GM21576 (cell line): ENCODE measurements around the gene STK16.
A peak's percentile ranks its signal among the peaks of the same experiment; 100 is the strongest.
"Not testable (repeated sequence)": the region's sequence is repeated elsewhere in the genome, so short reads cannot be mapped to it uniquely, and the experiment has no call there.

Experiments
- ATAC-seq: cut with Tn5 transposase; IDR thresholded peaks from one replicate; pipeline ENCODE4 v1.9.1; 2021; ENCODE audit warnings: mild to moderate bottlenecking, moderate library complexity; ENCODE audit not compliant: unreplicated experiment

STK16 gene, protein sequence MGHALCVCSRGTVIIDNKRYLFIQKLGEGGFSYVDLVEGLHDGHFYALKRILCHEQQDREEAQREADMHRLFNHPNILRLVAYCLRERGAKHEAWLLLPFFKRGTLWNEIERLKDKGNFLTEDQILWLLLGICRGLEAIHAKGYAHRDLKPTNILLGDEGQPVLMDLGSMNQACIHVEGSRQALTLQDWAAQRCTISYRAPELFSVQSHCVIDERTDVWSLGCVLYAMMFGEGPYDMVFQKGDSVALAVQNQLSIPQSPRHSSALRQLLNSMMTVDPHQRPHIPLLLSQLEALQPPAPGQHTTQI

DNA sequence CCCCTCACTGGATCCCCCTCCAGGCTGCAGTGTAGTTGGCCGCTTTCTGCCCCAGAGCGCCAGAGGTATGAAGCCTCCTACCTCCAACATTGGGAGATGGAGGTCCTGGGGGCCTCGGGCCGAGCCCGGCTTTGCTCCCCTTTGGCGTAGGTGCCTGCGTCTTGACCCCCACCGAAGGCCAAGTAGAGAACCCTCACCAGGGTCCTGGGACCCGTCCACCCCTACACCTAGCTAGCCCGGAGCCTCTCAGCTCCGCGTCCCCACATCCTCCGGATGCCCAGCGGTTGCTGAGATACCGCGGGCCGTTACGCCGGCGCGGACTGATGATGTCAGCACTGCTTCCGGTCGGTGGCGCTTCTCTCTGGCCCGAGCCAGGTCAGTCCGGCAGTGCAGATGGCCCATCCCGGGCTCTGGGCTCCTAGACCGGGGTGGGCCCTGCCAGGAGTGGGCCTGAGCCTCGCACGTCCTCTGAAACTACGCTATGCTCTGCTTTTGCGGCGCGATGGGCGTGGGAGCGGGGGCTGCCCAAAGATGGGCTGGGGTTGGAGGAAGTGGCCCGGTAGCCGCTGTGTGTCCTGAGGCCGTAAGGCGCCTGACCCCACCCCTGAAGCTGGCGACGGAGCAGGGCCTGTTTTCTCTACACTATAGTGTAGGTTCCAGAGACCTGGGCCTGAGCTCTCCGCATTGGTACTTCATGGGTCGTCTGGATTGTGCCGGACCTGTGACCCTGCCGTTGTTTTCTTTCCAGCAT lies at the start of gene STK16, which contains the start of gene GLB1L:
STK16 (plus strand) TSS at position 332 of the 751 bp plus-strand sequence. CDS start 521 bp downstream, outside the sequence.
GLB1L (minus strand) TSS at position 297 of the 751 bp plus-strand sequence. CDS start 1,871 bp downstream, outside the sequence.
- peak; percentile 63 for ATAC-seq

DNA sequence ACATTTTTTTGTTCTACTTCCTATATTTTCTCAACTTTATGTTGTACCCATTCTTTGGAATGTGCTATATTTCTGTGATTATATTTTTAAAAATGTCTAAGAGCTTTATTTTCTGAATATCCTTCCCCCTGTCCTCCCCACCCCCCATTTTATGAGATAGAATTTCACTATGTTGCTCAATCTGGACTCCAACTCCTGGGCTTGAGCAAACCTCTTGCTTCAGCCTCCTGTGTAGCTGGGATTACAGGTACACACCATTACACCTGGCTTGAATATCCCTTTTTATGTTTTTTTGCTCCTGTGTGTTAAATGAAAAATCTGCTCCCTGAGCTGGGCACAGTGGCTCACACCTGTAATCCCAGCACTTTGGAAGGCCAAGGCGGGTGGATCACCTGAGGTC lies 47.9 kb upstream of the STK16 start:
- ATAC-seq, result no peak

DNA sequence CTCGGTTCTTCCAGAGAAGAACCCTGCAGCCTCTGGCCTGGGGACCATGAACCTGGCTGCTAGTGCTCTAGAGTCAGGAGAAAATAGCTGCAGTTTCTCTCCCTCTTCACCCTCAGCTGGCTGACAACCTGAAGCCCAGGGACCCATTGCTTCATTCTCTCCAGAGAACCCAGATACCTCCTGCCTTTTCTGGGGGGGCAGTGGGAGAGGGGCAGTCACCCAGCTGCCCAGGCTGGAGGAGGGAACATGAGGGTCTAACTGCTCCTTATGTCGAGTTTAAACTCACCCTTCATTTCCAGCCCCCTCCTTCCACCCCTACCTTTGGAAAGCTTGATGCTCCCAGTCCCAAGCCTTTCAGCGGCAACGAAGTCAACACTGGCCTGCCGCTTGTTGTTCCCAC lies 46.3 kb upstream of the STK16 start:
- ATAC-seq, result no peak

DNA sequence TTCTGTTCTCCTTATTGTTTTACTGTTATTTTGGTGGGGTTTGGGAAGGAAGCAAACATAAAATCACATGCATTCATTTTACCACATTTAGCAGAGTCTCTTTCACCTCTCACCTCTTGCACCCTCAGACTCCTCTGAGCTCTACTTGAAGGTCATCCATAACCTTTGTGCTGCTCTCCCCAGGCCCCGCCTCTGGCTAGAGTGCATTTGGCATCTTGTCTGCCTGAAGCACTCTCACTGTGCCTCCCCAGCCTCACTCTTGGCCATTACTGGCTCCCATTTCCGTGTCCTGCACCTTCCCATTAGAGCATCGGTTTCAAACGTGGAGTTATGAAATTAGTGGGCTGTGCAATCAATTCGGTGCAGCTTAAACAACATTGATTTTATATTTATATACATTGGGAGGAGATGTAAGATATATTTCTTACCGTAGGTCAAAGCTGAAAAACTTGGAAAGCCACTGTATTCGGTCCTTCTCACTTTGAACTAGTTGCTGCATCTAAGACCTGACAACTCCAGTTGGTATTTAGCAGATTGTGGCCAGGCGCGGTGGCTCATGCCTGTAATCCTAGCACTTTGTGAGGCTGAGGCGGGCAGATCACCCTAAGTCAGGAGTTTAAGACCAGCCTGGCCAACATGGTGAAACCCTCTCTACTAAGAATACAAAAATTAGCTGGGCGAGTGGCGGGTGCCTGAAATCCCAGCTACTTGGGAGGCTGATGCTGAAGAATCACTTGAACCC lies 45.6 kb upstream of the STK16 start:
- ATAC-seq, result no peak

DNA sequence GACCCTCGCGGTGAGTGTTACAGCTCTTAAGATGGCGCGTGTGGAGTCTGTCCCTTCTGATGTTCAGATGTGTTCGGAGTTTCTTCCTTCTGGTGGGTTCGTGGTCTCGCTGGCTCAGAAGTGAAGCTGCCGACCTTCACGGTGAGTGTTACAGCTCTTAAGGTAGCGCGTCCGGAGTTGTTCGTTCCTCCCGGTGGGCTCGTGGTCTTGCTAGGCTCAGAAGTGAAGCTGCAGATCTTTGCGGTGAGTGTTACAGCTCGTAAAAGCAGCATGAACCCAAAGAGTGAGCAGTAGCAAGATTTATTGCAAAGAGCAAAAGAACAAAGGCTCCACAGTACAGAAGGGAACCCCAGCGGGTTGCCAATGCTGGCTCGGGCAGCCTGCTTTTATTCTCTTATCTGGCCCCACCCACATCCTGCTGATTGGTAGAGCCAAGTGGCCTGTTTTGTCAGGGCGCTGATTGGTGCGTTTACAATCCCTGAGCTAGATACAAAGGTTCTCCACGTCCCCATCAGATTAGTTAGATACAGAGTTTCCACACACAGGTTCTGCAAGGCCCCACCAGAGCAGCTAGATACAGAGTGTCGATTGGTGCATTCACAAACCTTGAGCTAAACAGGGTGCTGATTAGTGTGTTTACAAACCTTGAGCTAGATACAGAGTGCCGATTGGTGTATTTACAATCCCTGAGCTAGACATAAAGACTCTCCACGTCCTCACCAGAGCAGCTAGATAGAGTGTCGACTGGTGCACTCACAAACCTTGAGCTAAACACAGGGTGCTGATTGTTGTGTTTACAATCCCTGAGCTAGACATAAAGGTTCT lies 44.6 kb upstream of the STK16 start:
- ATAC-seq, result not testable (repeated sequence)

DNA sequence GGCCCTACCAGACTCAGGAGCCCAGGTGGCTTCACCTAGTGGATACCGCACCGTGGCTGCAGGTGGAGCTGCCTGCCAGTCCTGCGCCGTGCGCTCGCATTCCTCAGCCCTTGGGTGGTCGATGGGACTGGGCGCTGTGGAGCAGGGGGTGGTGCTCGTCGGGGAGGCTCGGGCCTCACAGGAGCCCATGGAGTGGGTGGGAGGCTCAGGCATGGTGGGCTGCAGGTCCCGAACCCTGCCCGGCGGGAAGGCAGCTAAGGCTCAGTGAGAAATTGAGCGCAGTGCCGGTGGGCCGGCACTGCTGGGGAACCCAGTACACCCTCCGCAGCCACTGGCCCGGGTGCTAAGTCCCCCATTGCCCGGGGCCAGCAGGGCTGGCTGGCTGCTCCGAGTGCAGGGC lies 43.9 kb upstream of the STK16 start:
- not testable (repeated sequence) for ATAC-seq

DNA sequence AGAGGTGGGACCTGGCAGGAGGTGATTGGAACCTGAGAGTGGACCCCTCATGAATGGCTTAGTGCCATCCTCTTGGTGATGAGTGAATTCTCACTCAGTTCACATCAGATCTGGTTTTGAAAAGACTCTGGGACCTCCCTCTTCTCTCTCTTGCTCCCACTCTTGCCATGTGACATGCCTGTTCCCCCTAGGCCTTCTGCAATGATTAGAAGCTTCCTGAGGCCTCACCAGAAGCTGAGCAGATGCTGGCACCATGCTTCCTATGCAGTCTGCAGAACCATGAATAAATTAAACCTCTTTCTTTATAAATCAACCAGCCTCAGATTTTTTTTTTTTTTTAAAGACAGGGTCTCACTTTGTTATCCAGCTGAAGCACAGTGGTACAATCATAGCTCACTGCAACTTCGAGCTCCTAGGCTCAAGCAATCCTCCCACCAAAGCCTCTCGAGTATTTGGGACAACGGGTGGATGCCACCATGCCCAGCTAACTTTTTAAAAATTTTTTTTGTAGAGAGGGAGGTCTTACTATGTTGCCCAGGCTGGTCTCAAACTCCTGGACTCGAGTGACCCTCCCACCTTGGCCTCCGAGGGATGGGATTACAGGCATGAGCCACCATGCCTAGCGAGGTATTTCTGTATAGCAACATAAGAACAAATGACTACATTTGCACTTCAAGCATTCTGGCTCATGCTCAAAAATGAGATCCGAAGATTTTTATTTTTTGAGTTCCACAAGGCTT lies 40.7 kb upstream of the STK16 start:
- ATAC-seq, result no peak

DNA sequence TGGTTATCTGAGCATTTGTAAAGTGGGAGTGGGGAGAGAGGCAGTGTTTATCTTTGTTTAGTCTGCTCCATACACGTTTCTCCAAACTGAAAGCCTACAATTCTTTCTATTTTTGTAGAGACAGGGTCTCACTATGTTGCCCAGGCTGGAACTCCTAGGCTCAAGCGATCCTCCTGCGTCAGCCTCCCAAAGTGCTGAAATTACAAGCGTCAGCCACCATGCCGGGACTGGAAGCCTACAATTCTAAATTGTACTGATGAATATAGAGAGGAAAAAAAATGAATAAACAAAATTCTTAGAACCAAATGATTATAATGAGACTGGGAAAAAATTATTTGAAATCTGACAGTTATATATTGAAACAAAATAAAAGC lies 40.1 kb upstream of the STK16 start:
- no peak for ATAC-seq

DNA sequence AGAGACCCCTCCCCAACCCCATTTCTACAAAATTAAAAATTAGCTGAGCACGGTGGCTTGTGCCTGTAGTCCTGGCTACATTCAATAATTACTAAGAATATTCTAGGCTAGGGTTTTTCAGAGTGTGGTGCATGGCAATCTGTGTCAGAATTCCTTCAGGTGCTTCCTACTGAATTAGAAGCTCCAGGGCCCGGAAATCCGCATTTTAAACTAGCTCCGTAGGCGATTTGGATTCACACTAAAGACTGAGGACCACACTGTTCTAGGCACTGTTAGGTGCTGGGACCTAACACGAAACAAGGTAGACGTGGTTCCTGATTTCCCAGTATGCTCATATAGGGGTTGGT lies 39.3 kb upstream of the STK16 start:
- no peak for ATAC-seq

DNA sequence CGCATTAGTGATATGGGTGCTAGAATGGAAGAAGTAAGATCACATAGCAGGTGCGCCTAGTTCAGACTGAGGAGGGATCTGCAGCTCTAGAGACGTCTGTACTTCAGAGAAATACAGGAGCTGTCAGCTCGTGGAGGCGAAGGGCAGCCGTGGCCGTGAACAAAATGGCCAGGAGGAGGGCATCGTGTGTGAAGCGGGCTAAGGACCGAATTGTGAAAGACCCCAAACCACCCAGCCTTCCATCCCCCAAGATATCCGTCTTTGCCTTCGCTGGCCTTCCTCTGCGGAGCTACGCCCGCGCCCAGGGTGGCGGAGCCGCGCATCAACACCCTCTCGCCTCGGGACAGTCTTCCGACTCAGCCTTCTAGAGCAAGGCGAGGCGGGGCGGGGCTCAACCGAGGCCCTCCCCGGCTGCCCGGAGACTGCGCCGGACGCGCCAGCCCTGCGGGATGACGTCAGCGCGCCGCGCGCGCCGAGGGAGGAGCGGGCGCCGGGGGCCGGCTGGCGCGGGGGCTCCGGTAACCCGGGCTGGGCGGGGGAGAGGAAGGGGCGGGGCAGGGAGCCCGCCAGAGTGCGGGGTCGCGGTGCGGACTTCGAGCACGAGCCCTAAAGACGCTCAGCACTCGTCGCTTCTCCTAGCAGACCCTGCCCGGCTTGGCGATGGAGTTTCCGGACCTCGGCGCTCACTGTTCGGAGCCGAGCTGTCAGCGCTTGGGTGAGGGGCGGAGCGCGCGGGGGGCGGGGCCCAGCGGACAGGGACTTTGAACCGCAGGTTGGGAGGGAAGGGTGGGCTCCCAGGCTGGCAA lies 38.7 kb upstream of the STK16 start, which contains the start of gene ZFAND2B:
ZFAND2B (plus strand) TSS at position 455 of the 806 bp plus-strand sequence; CDS start at position 661, 206 bp downstream.
- peak; percentile 98 for ATAC-seq

DNA sequence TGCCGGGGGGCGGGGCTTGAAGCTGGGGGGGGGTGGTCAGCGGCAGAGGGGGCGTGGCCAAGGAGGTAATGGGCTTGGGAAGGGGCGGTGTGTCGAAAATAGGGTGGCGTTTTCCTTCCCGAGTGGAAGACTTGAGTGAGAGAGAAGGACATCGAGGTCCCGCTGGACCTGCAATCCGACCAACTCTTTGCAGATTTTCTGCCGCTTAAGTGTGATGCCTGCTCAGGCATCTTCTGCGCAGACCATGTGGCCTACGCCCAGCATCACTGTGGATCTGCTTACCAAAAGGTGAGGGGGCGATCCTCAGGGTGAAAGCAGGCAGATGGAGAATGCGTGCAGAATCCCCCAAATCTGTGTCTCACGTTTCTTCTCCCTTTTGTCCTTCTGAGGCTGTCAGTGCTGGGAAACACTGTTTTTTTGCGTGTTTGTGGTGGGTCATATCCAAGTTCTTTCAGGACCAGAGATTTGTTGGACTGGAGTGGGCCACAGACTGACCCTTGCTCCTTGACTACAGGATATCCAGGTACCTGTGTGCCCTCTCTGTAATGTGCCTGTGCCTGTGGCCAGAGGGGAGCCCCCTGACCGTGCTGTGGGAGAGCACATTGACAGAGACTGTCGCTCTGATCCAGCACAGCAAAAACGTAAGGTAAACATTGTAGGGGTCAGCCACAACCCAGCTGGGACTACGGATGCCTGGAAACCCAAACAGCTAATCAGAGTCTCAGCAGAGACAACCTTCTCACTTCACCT lies 38.0 kb upstream of the STK16 start:
- ATAC-seq, result no peak

DNA sequence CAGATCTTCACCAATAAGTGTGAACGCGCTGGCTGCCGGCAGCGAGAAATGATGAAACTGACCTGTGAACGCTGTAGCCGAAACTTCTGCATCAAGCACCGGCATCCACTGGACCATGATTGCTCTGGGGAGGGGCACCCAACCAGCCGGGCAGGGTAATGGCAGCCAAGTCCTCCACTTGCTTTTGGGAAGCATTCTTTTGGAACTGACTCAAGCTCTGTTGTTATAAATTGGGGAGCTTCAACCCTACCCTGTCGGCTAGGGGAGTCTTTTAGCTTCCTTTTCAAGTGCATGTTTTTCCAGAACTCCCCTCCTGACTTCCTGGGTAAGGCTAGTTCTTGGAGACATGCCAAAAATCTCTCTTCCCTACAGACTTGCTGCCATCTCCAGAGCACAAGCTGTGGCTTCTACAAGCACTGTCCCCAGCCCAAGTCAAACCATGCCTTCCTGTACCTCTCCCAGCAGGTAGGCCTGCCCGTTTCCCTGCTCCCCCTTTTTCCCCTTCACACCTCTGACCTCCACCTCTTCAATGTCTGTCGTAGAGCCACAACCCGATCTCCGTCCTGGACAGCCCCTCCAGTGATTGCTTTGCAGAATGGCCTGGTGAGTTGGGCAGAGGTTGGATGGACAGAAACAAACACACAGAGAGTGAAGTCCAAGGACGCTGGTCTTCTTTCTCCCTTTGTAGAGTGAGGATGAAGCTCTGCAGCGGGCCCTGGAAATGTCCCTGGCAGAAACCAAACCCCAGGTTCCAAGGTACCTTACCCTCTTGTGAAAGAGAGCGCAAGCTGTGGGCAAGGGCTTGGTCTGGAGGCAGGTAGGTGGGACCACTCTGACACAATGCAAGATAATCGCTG lies 37.2 kb upstream of the STK16 start:
- ATAC-seq, result no peak

DNA sequence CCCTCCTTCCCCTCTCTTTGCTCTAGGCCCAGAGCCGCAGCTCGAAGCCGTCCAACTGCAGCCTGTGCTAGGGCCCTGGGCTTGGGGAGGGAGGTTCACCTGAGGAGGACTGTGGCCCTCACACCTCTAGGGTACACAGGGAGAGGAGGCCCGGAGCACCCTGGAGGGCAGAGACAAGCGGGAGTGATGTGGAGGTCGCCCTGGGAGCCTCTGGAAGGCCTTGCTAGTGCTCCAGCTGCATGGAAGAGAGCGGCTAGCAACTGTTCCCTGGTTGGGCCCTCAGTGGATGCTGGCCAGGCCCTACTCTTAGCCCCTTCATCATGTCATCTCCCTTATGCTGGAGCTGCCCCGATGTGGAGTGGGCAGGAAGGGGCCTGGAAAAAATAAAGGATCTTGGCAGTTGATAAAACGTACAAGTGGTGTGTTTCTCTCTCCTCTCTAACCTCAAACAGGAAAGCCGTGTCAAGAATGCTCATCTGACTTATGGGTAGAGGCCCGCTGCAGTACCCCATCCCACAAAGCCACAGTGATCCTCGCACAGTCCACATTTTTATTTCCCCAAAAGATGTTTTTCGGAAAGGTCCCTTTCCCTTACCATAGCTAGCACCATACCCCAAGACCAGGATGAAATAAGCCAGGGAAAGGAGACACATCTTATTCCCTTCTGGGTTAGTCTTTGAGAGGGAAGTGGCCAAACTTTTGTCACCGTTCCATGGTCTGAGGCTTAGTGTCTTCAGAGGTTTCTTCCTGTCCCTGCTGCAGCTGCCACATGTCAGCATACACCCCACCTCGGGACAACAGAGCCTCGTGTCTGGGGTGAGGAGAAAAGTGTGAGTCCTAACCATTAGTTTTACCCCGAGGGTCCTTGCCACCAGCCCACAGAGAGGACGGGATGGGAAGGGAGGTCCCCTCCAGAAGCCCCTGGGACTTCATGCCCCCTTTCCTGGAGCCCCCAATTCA lies 35.8 kb upstream of the STK16 start:
- no peak for ATAC-seq

DNA sequence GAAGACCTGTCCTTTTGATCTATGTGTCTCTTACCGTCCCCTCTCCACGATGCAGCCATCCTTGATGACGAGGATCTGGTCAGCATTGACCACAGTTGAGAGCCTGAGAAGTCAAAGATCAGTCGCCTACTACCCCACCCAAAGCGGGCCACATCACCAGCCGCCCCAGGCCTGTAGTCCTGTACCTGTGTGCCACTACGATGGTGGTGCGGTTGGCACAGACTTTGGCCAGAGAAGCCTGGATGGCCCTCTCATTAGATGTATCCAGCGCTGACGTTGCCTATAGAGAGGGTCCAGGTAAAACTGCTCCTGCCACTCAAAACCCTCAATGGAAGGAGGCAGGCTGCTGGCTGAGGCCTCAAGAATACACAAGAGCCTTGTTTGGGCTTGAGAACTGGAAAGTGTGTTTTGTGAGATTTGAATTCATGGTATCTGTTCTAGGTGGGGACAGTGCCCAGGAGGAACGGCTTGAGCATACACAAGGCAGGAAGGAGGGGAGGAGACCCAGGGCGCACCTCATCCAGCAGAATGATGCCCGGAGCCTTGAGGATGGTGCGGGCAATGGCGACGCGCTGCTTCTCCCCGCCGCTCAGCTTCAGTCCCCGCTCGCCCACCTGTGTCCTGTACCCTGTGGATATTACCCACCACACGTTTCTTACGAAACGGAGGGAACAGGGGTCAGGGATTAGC lies 34.9 kb upstream of the STK16 start:
- ATAC-seq, result no peak

DNA sequence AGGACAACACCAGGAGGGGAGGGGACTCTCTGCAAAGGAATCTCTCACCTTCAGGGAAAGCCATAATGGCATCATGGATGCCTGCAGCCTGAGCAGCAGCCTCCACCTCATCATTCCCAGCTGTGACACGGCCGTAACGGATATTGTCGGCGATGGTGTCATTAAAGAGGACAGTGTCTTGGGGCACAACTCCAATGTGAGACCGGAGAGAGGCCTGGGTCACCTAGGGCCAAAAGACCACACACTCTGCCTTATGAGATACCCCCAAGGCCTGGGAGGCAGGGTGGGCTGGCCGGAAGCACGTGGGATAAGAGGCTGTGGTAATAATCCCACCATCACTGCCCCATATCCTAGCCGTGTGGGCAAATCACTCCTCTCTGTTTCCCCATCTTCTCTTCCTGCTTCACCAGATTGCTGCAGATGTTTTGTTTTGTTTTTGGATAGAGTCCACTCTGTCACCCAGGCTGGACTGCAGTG lies 34.4 kb upstream of the STK16 start:
- ATAC-seq, result no peak

DNA sequence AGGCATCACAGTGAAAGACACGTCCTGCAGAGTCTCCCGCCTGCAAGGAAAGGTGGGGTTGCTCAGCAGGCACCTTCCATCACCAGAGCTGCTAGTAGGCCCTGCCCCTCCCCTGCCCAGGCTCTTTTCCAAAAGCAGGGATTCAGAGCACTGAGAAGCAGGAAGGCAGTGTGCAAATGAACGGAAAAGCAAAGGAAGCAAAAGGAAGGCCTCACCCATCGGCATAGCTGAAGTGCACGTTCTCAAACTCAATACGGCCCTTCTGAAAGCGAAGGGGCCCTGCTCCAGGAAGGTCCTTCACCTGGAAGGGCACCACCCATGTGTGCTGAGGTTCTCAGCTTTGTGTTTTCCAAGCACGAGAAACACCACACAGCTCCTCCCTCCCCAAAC lies 32.3 kb upstream of the STK16 start:
- ATAC-seq, result no peak
